Mammary epithelial cell (primary cell): Measurements from ENCODE around the gene CLIC3.

Experiments
- EZH2 ChIP-seq: IDR thresholded peaks from 2 replicates; pipeline ENCODE4 v1.6.1; 2012; ENCODE audit warnings: low read length, inconsistent platforms, borderline replicate concordance
- TF ChIP-seq, protein P1 (sequence below), 2 donors: IDR thresholded peaks in 1 of 2; conservative IDR thresholded peaks in 1 of 2; 2 replicates each; pipeline ENCODE4 v1.5.1; 2011 to 2012; ENCODE audit warnings: inconsistent platforms in 2 of 2, low read length in 2 of 2, mild to moderate bottlenecking in 2 of 2, control low read depth in 1 of 2, low read depth in 1 of 2; ENCODE audit not compliant: insufficient read depth in 1 of 2; ENCODE audit errors: extremely low read depth in 1 of 2

GRCh38 chr9:137021568-137021978, 25.2 kb upstream of the CLIC3 start:
- no peak for TF ChIP-seq EZH2
- TF ChIP-seq, protein P1, sequence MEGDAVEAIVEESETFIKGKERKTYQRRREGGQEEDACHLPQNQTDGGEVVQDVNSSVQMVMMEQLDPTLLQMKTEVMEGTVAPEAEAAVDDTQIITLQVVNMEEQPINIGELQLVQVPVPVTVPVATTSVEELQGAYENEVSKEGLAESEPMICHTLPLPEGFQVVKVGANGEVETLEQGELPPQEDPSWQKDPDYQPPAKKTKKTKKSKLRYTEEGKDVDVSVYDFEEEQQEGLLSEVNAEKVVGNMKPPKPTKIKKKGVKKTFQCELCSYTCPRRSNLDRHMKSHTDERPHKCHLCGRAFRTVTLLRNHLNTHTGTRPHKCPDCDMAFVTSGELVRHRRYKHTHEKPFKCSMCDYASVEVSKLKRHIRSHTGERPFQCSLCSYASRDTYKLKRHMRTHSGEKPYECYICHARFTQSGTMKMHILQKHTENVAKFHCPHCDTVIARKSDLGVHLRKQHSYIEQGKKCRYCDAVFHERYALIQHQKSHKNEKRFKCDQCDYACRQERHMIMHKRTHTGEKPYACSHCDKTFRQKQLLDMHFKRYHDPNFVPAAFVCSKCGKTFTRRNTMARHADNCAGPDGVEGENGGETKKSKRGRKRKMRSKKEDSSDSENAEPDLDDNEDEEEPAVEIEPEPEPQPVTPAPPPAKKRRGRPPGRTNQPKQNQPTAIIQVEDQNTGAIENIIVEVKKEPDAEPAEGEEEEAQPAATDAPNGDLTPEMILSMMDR (conservative IDR thresholded peaks at IDR 0.05 in 1 of 2, IDR thresholded peaks at IDR 0.05 in 1 of 2; ENCODE audit: extremely low read depth in 1 of 2, insufficient read depth in 1 of 2, low read depth in 1 of 2, low read length in 2 of 2), result no peak
